CD4-positive, alpha-beta T cell treated with Interferon alpha-2 for 1 hour (primary cell): Measurements from ENCODE around the gene ARHGAP33.

ENCODE experiments used
- DNase-seq, 2 donors: peaks; one replicate each; pipeline ENCODE4 v3.0.0-alpha.2; 2020 to 2022

Gene ARHGAP33

GRCh38 chr19:35740423-35741202 lies 34.8 kb upstream of the ARHGAP33 start:
- peak; percentile 95 for DNase-seq

GRCh38 chr19:35741203-35741515 lies 34.2 kb upstream of the ARHGAP33 start:
- no peak for DNase-seq

- DNase-seq: peak; percentile 77 to 79
Measured at GRCh38 chr19:35742121-35742724, 33.1 kb upstream of the ARHGAP33 start, which contains the start of gene IGFLR1. Gene IGFLR1, minus strand, starts transcription at chr19:35742452. Its CDS starts 1,272 bp downstream, at chr19:35741180.

DNA sequence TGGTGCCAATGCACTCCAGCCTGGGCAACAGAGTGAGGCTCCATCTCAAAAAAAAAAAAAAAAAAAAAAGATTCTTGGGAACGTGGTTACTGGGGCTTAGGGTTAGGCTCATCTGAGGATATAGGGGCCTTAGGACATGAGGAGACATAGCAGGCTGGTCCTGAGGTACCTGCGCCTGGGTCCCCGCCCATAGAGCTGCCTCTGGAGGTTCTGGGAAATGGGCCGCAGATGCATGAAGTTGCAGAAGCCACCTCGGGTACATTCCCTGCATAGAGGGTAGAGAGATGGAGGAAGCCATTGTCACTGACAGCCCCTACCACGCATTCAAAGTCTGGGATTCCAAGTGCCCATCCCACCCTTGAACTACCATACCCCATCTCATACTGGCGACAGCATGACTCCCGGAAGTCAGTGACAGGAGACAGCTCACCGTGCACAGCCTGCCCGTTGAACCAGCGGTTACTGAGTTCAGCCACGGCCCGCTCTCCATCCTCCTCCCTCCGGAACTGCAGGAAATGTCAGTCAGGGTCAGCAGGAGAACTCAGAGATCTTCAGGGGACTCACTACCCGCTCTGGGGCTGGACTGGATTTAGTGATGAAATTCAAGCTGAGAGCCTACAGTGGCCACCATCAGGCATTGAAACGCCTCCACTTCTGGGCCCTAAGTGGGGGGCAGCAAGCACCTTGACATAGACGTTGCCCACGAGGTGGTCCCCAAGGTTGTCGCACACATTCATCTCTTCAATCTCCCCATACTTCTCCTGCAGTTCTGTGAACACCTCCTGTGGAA lies 31.5 kb upstream of the ARHGAP33 start:
- DNase-seq: no peak

DNA sequence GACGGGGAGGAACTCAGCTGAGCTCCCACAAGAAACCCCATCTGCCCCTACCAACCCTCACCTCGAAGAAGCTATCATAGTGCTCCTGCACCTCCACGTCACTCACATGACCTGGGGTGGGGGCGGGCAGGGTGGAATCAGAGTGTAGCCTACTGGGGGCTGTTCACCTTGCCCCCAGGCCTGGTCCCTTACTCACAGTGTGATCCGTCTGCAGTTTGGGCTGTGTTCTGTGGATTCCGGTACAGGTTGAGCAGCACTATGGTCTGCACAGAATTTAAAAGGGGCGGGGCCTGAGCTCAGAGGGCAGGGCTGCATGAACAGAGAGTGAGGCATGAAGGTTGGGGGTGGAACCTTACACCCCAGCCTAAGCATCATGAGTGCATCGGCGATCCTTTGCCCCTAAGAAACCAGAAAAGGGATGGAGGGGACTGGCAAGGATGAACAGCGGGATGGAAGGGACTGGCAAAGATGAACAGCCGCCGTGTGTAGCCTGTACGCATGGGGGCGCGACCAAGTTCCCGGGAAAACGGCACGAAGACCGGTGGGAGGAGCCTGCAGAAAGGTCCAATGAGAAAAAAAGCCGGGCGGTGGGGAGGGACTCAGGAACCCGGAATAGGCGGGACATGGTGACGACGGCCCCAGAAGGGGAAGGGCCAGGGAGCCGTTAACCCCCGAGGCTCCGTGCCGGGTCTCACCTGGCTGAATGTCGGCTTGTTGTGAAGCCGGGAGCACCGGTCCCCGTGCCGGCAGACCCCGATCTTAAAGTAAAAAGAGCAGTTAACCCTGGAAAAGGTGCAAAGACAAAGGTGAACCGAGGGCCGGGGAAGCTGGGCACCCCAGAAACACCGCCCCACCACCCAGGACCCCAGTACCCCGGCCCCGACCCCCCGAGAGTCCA lies 30.7 kb upstream of the ARHGAP33 start:
- peak; percentile 95 to 97 for DNase-seq

DNA sequence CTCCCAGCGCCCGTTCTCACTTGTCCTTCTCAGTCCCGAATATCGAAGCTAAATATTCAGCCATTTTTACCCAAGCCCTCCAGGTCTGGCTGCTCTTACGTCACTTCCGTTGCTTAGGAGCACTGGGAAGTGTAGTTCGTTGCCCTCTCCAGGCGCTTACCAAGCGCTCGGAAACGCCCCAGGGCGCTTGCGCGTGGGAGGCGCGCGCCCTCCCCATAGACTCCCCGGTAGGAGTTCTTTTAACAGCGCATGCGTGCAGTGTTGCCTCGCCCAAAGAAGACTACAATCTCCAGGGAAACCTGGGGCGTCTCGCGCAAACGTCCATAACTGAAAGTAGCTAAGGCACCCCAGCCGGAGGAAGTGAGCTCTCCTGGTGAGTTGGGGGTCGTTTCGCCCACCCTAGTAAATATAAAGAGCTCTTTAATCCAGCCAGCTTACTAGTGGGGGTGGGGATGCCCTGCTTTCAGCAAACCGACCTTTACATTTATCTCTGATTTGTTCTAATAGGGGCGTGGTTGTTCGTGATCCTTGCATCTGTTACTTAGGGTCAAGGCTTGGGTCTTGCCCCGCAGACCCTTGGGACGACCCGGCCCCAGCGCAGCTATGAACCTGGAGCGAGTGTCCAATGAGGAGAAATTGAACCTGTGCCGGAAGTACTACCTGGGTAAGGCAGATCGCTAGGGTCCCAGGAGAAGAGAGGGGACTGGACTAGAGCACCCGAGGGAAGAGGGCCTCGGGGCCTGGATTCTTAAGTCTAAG lies 29.9 kb upstream of the ARHGAP33 start, which contains the start of the genes PSENEN and U2AF1L4:
PSENEN (plus strand) TSS at position 324 of the 759 bp plus-strand sequence; CDS start at position 604, 280 bp downstream.
U2AF1L4 (minus strand) TSS at position 91 of the 759 bp plus-strand sequence; CDS start at position 64, 27 bp downstream.
- peak; percentile 99 for DNase-seq

- no peak for DNase-seq
Measured at GRCh38 chr19:35746087-35746462, 29.3 kb upstream of the ARHGAP33 start.

- no peak for DNase-seq
Measured at GRCh38 chr19:35746531-35746930, 28.8 kb upstream of the ARHGAP33 start.

GRCh38 chr19:35748106-35749020 lies 27.0 kb upstream of the ARHGAP33 start, which contains the start of gene LIN37:
Gene LIN37, plus strand, starts transcription at chr19:35748576. Its CDS starts 149 bp downstream, at chr19:35748725.
- DNase-seq: peak; percentile 99 to 100

DNA sequence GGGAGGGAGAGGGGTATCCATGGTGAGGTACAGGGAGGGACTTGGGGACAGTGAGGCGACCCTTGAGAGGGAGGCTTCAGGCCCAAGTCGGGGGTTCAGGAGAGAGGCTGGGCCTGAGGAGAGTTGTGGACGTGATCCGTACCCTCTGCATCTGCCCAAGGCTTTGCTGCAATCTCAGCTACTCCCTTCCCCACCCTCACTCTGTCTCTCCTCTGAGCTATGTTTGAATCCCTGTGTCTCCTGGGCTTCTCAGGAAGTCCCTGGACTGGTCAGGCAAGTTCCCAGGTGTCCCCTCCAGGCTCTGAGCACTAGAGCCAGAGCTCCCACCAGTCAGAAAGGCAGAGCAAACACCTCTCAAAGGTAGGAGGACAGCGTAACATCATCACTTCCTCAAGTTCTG lies 25.2 kb upstream of the ARHGAP33 start:
- no peak for DNase-seq

GRCh38 chr19:35751839-35752745 lies 23.3 kb upstream of the ARHGAP33 start:
- DNase-seq: no peak

DNA sequence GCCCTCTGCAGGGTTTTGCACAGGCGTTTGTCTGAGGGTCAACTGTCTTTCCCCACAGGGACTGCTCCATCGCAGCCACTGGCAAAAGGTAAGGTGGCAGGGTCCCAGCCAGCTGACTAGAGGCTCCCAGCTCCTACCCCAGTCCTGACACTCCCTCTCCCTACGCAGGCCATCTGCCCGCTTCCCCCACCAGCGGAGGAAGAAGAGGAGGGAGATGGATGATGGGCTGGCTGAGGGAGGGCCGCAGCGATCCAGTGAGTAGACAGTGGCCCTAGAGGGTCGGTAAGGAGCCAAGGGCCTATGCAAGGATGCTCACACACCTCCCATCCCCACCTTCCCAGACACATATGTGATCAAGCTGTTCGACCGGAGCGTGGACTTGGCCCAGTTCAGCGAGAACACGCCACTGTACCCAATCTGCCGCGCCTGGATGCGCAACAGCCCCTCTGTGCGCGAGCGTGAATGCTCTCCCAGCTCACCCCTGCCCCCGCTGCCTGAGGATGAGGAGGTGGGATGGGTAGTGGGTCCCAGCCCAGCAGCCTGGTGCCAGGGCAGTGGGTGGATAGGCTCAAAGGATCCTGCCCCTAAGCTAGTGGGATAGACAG lies 22.5 kb upstream of the ARHGAP33 start:
- no peak for DNase-seq

DNA sequence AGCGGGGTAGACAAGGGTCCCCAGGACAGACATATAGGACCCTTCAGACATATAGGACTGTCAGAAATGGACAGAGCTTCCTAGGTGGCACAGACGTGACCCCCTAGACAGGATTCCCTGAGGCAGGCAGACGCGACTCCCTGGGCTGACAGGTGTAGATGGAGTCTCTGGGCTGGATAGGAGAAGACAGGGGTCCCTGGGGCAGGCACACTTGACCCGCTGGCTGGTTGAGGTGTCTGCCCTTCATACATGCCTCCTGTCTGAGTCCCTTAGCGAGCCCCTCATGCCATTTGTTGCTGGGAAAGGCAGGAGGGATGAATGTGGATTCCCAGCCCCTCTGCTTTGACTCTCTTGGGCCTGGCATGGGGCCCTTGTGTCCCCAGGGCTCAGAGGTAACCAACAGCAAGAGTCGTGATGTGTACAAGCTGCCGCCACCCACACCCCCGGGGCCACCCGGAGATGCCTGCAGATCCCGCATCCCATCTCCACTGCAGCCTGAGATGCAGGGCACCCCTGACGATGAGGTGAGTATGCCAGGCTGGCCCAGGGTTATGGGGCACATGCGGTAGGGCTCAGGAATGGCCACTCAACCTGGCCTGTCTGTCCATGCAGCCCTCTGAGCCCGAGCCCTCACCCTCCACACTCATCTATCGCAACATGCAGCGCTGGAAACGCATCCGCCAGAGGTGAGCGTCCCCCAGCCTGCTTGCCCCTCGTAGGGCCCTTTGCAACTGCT lies 21.6 kb upstream of the ARHGAP33 start:
- no peak for DNase-seq

- no peak for DNase-seq
Measured at GRCh38 chr19:35754370-35755130, 20.8 kb upstream of the ARHGAP33 start.

DNA sequence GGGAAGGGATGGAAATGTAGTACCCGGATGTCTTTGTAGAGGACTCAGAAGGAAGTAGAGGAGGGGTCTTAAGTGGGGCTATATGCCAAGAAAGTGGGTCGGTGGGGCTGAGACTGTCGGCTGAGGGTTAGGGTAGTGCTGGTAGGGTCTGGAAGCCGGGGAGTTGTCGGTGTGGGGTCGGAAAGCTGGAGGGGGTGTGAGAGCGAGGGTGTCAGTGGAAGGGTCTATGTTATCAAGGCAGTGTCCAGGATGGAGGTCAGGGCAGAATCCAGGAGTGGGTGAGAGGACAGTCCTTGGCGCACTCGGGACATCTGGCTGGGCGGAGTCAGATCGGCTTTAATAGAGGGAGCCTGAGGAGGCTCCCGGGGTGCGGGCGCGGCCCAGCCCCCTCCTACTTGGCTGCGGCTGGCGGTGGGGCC lies 20.2 kb upstream of the ARHGAP33 start:
- no peak for DNase-seq

DNA sequence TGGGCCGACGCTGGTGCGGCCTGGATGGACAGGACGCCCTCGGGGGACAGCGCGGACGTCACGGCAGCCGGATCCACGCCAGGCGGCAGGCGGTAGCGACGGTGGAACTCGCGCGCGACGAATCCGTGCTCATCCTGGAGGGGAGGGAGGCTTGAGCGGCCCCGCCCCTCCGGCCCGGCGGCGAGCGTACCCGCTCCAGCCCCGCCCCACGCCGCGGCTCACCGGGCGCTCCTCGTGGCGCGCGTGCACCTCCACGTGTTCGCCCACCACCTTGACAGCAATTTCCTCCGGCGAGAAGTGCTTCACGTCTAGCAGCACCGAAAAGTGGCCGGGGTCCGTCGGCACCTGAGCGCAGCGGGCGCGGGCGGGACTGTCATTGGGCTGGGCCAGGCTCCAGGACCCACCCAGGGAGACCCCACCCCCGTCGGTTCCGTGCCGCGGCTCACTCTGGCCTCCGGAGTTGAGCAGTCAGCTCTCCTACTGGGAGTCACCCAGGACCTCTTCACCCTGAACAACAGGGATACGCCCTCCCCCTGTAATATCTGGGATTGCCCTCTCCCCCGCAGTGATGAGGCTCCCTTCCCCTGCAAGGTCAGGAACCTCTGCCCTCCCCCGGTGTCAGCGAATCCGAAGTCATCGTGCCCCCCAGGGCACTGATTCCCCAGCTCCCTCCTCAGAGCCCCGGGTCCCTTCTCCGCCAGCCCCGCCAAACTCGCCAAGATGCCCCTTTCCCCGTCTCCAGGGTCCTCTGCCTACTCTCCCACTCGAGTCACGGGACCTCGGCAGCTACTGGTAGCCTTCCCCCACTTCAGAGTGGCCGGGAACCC lies 19.6 kb upstream of the ARHGAP33 start:
- DNase-seq: peak; percentile 54 to 75
